Cortex of kidney (tissue), 1 donor: ENCODE measurements around the gene CBLN2.

Source experiments
- DNase-seq: peaks from one replicate; lab custom pipeline; 2025; lab: John Stamatoyannopoulos, UW

Gene CBLN2

DNA sequence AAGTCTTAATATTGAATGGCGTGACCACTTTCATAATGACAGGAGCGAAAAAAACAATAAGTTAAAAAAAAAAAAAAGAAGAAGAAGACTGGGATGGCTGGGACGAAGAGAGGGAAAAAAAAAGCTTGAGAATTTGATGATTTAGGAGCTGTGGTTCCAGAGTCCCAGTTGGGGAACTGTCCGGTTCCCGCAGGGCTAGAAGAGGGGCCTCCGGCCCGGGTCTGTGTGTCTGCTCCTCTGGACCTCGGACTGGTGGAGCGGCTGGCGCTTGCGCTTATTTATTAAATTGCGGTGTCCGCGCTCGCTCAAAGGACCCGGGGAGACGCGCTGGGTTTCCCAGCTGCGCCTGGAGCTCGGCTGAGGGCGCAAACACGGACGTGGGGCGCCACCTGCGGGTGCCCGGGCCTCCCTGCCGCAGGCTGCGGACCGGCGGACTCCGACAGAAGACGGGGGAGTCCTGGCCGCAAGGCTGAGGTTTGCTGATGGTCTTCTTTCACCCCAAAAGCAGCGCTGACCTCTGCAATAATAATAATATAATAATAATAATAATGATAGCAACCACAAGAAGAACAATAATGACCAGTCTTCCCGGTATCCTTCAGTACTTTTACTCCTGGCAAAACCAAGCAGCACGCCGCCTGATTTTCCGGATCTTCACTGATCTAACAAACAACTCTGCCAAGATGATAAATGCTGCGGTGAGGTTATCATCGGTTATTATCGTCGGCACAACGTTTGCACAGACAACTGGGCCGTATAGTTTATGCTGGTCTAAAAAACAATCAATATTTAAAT is at the start of gene CBLN2:
Gene CBLN2 (minus strand): TSS at position 251 of the 795 bp plus-strand sequence. CDS start 2,182 bp downstream, outside the sequence.
- DNase-seq, result no peak

DNA sequence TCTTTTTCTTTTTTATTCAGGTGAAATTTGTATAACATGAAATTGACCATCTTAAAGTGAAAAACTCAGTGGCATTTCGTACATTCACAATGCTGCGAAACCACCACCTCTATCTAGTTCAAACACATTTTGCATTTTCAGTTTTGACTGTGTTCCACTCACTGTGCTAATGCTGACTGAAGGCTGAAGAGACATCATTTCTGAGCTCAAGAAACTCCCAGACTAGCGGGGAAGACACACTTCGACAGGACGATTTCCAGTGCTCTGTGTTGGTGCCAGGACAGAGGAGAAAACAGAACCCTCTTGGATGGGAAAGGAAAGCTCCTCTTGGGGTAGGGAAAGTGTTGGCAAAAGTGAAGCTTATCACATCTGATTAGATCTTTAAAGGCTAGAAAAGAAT is 44.2 kb upstream of the CBLN2 start:
- no peak for DNase-seq

DNA sequence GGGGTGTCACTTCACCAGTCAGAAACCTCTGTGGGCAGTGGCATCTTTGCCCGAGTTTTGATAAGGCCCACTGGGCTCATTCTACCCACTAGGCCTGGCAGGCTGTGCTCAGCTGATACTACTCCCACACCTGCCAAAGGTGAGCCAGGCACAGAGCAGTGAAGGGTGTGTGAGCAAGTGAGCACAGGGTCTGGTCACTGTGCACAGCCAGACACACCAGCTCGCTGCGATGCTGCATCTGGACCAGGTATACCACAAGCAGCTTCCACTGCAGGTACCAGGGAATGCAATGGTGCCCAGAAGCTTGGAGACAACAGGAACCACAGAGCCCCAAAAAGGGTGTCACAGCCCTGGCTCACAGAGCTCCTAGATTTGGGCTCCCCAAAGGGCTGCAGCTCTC is 40.6 kb upstream of the CBLN2 start:
- DNase-seq, result no peak

DNA sequence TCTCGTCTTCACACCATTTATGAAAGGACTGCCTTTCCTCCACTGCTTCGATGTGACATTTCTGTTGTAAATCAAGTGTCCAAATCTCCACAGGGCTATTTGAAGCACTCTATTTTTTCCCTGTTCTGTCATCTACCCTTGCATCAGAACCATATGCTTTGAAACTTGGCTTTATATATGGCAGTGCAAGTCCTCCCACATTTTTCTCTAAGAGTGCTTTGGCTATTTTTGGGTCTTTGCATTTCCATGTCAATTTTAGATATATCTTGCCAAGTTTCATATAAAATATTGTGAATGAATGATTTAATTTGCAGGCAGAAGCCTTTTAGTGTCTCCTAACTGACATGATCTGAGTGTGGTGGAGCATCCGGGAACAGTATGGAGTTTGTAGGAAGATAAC is 37.8 kb upstream of the CBLN2 start:
- no peak for DNase-seq

DNA sequence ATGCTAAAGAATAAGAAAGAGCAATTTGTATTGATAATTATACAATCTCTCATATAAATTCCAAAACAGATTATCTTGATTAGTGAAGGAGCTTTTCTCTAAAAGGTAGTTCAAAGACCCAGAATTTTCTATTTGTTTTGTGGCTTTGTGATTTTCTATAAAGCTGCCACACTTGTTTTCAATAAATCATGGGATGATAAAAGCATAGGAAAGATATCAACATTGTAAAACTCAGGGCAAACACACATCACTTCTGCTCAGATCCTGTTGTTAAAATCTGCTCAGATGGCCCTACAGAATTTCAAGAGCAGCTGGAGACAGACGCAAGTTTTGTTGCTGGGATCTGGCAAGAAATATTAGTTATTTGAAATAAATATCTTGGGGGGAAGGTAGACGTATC is 28.8 kb upstream of the CBLN2 start:
- DNase-seq, result no peak

DNA sequence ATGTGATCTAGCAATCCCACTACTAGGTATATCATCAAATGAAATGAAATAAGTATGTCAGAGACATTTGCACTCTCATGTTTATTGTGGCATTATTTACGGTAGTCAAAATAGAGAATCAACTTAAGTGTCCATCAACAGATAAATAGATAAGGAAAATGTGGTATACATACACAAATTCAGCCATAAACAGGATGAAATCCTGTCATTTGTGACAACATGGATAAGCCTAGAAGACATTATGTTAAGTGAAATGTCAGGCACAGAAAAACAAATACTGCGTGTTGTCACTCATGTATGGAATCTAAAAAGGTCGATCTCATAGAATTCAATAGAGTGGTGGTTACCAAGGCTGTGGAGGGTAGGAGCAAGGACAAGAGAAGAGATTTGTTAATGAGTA is 22.1 kb upstream of the CBLN2 start:
- DNase-seq, result no peak

DNA sequence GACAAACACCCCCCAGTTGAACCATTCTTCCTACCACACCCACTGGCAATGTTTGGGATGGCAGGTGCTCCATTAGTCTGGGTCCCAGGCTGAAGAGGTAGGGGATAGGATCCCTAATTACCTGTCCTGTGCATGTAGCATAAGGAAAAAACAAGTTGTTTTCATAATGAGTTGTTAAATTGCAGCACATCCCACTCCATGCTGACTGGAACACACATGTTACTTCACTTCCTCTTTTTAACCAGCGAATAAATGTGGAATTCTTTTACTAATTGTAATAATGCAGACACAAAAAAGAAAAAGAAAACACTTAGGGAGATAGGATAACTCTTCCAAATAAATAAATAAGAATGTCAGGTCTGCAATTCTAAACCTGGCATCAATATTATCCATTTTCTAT is 11.8 kb upstream of the CBLN2 start:
- no peak for DNase-seq

DNA sequence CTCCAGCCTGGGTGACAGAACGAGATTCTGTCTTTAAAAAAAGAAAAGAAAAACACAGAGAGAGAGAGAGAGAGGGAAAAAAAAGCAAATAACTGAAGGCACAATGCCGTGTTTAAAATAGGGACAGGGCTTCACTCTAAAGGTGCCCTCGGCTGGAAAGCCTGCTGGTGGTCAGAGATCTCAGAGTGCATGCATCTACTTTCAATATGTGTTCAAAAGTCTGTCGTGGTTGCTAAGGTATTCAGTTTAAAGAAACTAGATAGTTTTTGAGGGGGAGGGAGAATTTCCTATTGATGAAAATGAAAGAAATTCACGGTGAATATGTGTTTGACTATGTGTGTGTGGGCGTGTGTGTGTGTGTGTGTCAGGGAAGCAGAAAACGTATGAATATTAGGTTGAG is 11.0 kb upstream of the CBLN2 start:
- DNase-seq, result no peak

DNA sequence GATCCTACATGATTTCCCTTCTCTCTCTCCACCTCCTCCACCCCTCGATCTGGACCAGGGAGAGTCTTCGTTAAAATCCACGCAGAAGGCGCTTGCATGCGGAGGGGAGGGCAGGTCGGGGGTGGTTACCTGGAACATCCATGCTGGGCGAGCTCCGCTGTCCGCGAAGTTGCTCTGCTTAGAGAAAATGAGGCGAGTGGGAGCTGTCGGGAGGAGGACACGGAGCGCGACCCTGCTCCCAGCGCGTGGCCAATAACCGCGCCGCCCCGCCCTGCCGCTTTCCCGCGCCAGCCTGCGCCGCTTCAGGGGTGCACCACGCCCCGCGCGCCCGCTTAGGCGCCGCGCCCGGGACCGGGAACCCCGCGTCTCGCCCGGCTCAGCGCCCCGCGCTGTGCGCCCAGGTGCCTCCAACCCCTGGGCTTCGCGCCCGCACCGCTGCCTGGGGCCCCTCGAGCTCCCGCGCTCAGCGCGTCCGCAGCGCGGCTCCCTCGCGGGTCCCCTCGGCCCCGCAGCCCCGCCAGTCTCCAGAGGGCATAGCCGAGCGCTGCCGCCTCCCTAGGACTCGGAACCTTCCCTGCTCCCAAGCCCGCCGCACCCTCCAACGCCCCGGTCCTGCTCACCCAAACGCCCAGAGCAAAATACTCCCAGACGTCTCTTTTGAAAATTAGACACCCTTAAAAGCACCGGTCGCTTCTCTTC is 636 bp downstream of the CBLN2 start:
- DNase-seq, result no peak

DNA sequence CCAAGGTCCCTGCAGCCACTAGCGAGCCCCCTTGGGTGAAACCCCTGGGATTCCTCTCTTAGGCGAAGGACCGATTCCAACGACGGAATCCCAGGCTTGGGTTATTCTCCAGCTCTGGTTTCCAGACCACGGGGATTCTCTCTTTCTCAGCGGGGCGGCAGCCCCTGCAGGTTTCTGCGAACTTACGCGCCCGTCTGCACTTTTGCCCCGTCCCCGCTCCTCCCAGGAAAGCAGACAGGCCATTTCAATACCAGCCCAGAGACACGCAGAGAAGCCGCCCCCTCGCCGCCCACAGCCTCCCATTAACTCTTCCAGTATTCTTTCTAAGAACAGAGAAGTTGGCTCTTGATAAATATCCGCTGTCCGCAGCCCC is 1.2 kb downstream of the CBLN2 start:
- no peak for DNase-seq

DNA sequence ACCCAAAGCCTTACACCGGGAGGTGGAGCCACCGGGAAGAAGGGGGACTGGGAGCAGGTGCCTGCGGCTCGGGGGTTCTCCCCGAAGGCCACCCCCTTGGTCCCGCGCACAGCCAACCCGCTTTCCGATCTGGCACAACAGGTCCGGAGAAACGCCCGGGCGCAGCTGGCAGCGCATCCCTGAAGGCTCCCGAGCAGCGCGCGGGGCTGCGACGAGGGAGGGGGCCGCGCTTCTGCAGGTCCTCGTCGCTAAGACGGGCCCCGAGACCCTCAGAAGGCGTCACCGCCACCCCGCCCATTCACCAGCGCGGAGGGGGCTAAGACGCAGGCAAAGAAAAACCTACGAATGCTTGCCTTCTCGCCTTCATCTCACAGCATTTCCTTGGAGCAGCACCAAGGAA is 1.8 kb downstream of the CBLN2 start:
- DNase-seq, result no peak

DNA sequence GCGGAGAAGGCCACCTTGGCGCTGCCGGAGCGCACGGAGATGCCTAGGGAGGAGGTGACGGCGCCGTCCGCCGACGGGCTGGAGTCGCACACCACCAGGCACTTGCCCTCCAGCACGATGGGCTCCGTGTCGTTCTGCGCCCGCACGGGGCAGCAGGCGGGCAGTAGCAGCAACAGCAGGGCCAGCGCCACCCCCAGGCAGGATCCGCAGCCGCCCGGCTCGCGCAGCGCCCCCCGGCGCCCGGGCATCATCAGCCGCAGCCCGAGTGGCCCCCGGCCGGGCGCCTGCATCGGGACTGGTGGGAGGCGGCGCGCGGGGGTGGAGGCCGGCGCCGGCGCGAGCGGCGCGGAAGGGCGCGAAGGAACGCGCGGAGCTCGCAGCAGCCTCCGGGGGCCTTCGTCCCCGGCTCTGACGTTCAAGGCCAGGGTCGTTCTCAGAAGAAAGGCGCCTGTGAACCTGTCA is 2.2 kb downstream of the CBLN2 start:
- no peak for DNase-seq

DNA sequence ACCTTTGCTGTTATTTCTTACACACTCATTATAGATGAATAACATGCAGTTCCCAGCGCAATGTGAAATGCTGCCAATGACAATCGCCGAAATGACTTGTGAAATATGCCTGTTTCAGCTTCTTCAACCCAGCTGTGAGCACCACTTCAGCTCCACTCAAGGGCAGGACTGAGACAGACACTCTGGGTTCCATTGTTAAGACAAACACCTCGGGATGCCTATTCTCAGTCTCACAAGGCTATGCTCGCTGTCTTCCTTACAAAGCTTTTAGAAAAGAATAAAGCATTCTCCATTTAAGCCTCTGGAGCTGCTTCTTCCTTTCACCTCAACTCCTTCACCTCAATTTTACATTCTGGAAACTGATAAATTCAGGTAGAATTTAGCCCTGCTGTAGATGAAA is 4.2 kb downstream of the CBLN2 start:
- no peak for DNase-seq

DNA sequence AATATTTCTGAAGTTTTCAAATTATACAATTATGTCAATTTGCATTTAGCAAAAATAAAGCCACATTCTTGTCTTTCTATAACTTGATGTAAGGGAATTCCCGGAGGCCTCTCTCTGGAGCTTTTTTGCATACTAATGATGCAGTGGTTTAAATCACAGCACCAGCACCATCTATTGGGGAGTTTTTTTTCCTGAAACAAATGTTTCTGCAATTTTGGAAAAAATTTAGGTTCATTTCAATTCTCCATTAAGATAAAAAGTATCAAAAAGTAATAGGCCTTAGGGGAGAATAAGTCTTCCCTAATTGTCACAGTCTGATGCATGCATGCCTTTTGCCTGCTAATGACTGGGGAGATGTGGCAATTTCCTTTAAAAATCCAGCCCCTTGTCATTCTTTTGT is 13.5 kb downstream of the CBLN2 start:
- DNase-seq, result no peak

DNA sequence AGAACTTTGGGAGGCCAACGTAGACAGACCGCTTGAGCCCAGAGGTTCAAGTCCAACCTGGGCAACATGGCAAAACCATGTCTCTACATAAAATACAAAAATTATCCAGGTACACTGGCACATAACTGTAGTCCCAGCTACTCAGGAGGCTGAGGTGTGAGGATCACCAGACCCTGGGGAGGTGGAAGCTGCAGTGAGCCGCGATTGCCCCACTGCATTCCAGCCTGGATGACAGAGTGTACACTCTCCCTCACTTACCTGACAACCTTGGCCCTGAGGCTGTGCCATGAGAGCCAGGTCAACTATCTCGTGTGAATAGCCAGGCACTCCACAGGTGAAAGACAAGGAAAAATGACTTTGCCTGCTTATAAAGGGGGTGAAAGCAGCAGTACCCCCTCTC is 39.3 kb downstream of the CBLN2 start:
- no peak for DNase-seq

DNA sequence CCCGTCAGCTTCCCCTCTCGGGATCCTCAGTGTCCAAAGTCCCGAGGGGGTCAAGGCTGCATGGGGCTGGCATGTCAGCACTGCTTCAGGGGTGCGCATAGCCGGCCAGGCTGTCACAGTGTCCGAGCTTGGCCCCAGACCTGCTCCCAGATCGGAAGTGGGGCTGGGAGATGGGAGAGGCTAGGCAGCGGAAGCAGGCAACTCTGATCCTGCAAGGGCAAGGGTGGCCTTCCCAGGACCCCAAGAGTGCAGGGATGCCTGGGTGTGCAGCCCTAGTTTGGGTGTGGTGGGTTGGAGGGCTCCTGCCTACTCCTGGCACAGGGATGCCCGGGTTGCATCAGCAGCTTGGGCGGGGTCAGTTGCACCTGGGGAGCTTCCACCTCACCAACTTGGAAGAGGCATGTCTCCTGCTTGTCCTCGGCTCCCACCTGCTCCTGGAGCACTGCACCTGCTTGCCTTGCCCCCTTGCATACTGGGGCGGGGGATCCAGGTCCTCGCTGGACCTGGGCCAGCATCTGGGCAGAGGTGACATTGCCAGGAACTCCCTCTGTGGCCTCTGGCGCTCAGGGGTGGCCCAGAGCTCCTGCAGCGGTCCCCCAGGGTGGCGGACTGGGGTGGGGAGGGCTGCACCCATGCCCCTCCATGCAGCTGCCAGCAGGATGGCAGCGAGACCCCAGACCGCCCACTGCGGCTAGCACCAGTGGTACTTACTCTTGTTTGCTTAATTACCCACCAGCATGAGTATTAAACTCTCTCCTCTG is 41.3 kb downstream of the CBLN2 start:
- no peak for DNase-seq

DNA sequence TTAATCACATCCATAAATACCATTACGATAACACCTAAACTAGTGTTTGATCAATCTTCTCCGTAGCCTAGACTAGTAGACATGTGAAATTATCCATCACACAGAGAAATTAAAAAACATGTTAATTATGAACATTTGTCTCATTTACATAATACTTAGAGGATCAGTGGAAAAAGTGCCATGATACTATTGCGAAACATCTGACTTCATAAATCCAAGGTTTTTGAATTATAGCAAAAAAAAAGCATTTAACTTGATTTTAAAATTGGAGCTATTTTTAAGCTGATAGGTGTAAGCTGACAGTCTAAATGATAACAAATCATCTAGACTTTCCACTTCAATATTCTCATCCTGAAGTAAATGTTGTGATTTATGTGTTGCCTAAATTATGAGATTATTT is 51.6 kb downstream of the CBLN2 start:
- no peak for DNase-seq
